Measurements from ENCODE around the gene P2RY14.

The P2RY14 gene

GRCh38 chr3:151248772-151249337 lies 29.5 kb downstream of the P2RY14 start:
- TF ChIP-seq POLR2AphosphoS5 (IDR thresholded peaks at IDR 0.05; ENCODE audit: low read depth, low read length) (no peak), SIN3A (IDR thresholded peaks at IDR 0.05; ENCODE audit: borderline replicate concordance, insufficient read depth, low read length) (no peak), REST (IDR thresholded peaks at IDR 0.05; ENCODE audit: insufficient read depth in 1 of 2, low read depth in 2 of 2, low read length in 2 of 2) (no peak), FOXP2 (optimal IDR thresholded peaks at IDR 0.05; ENCODE audit: borderline replicate concordance, extremely low read depth, extremely low read length, insufficient read depth) (no peak), TAF1 (IDR thresholded peaks at IDR 0.05; ENCODE audit: borderline replicate concordance, insufficient read depth, low read length) (no peak)

- no peak for TF ChIP-seq POLR2AphosphoS5 (IDR thresholded peaks at IDR 0.05; ENCODE audit: low read depth, low read length)
- TF ChIP-seq REST (IDR thresholded peaks at IDR 0.05; ENCODE audit: insufficient read depth in 1 of 2, low read depth in 2 of 2, low read length in 2 of 2): no peak
- TF ChIP-seq SIN3A (IDR thresholded peaks at IDR 0.05; ENCODE audit: borderline replicate concordance, insufficient read depth, low read length): no peak
- no peak for TF ChIP-seq FOXP2 (optimal IDR thresholded peaks at IDR 0.05; ENCODE audit: borderline replicate concordance, extremely low read depth, extremely low read length, insufficient read depth)
- TF ChIP-seq TAF1 (IDR thresholded peaks at IDR 0.05; ENCODE audit: borderline replicate concordance, insufficient read depth, low read length): no peak
These were observed 41.6 kb downstream of the P2RY14 start for GRCh38 chr3:151236736-151237135.

- TF ChIP-seq SIN3A (IDR thresholded peaks at IDR 0.05; ENCODE audit: borderline replicate concordance, insufficient read depth, low read length) (no peak), POLR2AphosphoS5 (IDR thresholded peaks at IDR 0.05; ENCODE audit: low read depth, low read length) (no peak), TAF1 (IDR thresholded peaks at IDR 0.05; ENCODE audit: borderline replicate concordance, insufficient read depth, low read length) (no peak), REST (IDR thresholded peaks at IDR 0.05; ENCODE audit: insufficient read depth in 1 of 2, low read depth in 2 of 2, low read length in 2 of 2) (no peak), FOXP2 (optimal IDR thresholded peaks at IDR 0.05; ENCODE audit: borderline replicate concordance, extremely low read depth, extremely low read length, insufficient read depth) (no peak)
These were observed 42.0 kb downstream of the P2RY14 start for GRCh38 chr3:151236316-151236715.

- TF ChIP-seq REST (IDR thresholded peaks at IDR 0.05; ENCODE audit: insufficient read depth in 1 of 2, low read depth in 2 of 2, low read length in 2 of 2): no peak
- TF ChIP-seq SIN3A (IDR thresholded peaks at IDR 0.05; ENCODE audit: borderline replicate concordance, insufficient read depth, low read length): no peak
- no peak for TF ChIP-seq POLR2AphosphoS5 (IDR thresholded peaks at IDR 0.05; ENCODE audit: low read depth, low read length)
- no peak for TF ChIP-seq FOXP2 (optimal IDR thresholded peaks at IDR 0.05; ENCODE audit: borderline replicate concordance, extremely low read depth, extremely low read length, insufficient read depth)
- no peak for TF ChIP-seq TAF1 (IDR thresholded peaks at IDR 0.05; ENCODE audit: borderline replicate concordance, insufficient read depth, low read length)
These were observed 43.5 kb downstream of the P2RY14 start for GRCh38 chr3:151234825-151235224.
